Measurements from ENCODE around the gene DMD. TPM values are rescaled to one million over a fixed set of nuclear protein-coding genes. Genes with fewer than 3 reads are reported as not detected.

The DMD gene
- total and polyA plus RNA-seq, 2 of the 8 experiments (the other 6 are each of a cell fraction or from before 2014, with no cell fraction given), result 4.8 to 7.4 TPM

GRCh38 chrX:33086886-33087285 is 124.5 kb downstream of the DMD start:
- H2BK15ac ChIP-seq (ENCODE audit: low read length), result no peak overlapping the region
- H4K91ac ChIP-seq (replicated peaks; ENCODE audit: insufficient read length, low read length), result no peak overlapping the region
- no peaks in the 10 kb centered on the region for H3K9me3 ChIP-seq (ENCODE audit: insufficient read depth in 2 of 2, low read depth in 1 of 2, low read length in 1 of 2)
- H2BK5ac ChIP-seq (ENCODE audit: low read depth, low read length), result no peak overlapping the region
- FAIRE-seq (no peak), DNase-seq (ENCODE audit: low read depth in 1 of 2, low spot score in 2 of 2) (no peak)
- H3K4me2 ChIP-seq (ENCODE audit: insufficient read depth in 1 of 2, low read depth in 2 of 2, low read length in 2 of 2), result no peak overlapping the region
- CTCF ChIA-PET (ENCODE audit: partially characterized antibody), result interaction anchor here (0.9 kb wide), 1 partner anchor 12 kb away, joined by 3 read pairs; no protein-coding TSS in a partner anchor
- H2BK20ac ChIP-seq (ENCODE audit: low read length), result no peak overlapping the region
- no peak for TF ChIP-seq HDAC6 (IDR thresholded peaks at IDR 0.05; ENCODE audit: low read depth, low read length)
- no peak for TF ChIP-seq CHD2 (IDR thresholded peaks at IDR 0.05; ENCODE audit: low read length)
- no peak overlapping the region for H2BK120ac ChIP-seq (replicated peaks; ENCODE audit: low read depth, low read length)
- no peak overlapping the region for H3K9ac ChIP-seq (replicated peaks in 1 of 4; ENCODE audit: extremely low read depth in 1 of 4, low read depth in 3 of 4, low read length in 3 of 4)
- no peaks in the 10 kb centered on the region for H3K4me1 ChIP-seq (replicated peaks in 1 of 4; ENCODE audit: control insufficient read depth in 3 of 4, insufficient read depth in 4 of 4, low read length in 3 of 4)
- POLR2A ChIA-PET (ENCODE audit: partially characterized antibody), result no interaction called here
- 89% methylated on average over 1 of the region's 1 CpG; no CpG with 5 or more reads in 1 of the 2 experiments for WGBS, 2 experiments (ENCODE audit: extremely low coverage in 1 of 2, insufficient coverage in 1 of 2, insufficient read length in 1 of 2, insufficient replicate concordance in 2 of 2, low coverage in 1 of 2, low lambda C conversion rate in 2 of 2, missing lambda C conversion rate in 1 of 2)
- no peak overlapping the region for H3K4me3 ChIP-seq (ENCODE audit: extremely low read depth in 1 of 4, insufficient read depth in 2 of 4, low read depth in 3 of 4, low read length in 4 of 4)
- no peak overlapping the region for H2AFZ ChIP-seq (ENCODE audit: low read length)
- no peaks in the 10 kb centered on the region for H3K23me2 ChIP-seq (ENCODE audit: low read depth, low read length)
- H3K56ac ChIP-seq (replicated peaks; ENCODE audit: insufficient read length, low read depth, low read length), result no peak overlapping the region
- H3K18ac ChIP-seq (ENCODE audit: extremely low read depth, low read length), result no peak overlapping the region
- no peaks in the 10 kb centered on the region for H3K27me3 ChIP-seq (replicated peaks in 1 of 4; ENCODE audit: control insufficient read depth in 3 of 4, extremely low read depth in 1 of 4, insufficient read depth in 3 of 4, low read length in 3 of 4)
- H2AK5ac ChIP-seq (ENCODE audit: low read depth, low read length), result no peak overlapping the region
- H2BK12ac ChIP-seq (ENCODE audit: low read depth, low read length), result no peak overlapping the region
- no peaks in the 10 kb centered on the region for H3K36me3 ChIP-seq (ENCODE audit: control insufficient read depth in 2 of 4, insufficient read depth in 4 of 4, low read length in 3 of 4)
- H3K79me1 ChIP-seq (ENCODE audit: low read depth, low read length), result no peaks in the 10 kb centered on the region
- no peak overlapping the region for H3K23ac ChIP-seq (ENCODE audit: insufficient read length)
- H3K14ac ChIP-seq (ENCODE audit: insufficient read length), result no peak overlapping the region
- no peak overlapping the region for H4K5ac ChIP-seq (ENCODE audit: insufficient read length, low read depth, low read length)
- no peaks in the 10 kb centered on the region for H4K20me1 ChIP-seq (replicated peaks in 1 of 2; ENCODE audit: control insufficient read depth in 1 of 2, insufficient read depth in 2 of 2, low read length in 2 of 2)
- no peak overlapping the region for H3K4ac ChIP-seq (replicated peaks; ENCODE audit: insufficient read length, low read depth, low read length)
- no peak overlapping the region for H3K27ac ChIP-seq (ENCODE audit: low read depth, low read length)
- H3K79me2 ChIP-seq (ENCODE audit: control insufficient read depth in 1 of 2, insufficient read depth in 2 of 2, low read length in 2 of 2), result no peaks in the 10 kb centered on the region
- no peak overlapping the region for H4K8ac ChIP-seq (ENCODE audit: extremely low read depth, insufficient read depth, low read length)

Data from H1 (cell line).